ENCODE results near the gene MASP2.
"Not testable (repeated sequence)": the region's sequence is repeated elsewhere in the genome, so short reads cannot be mapped to it uniquely, and the experiment has no call there.

Gene MASP2

GRCh38 chr1:11058595-11059154 is 11.6 kb upstream of the MASP2 start:
- DNase-seq (ENCODE audit: low read depth): no peak

GRCh38 chr1:11058026-11058425 is 11.0 kb upstream of the MASP2 start:
- DNase-seq (ENCODE audit: low read depth): no peak

- no peak for DNase-seq (ENCODE audit: low read depth)
Observed at GRCh38 chr1:11057477-11057876, 10.4 kb upstream of the MASP2 start.

GRCh38 chr1:11056504-11056903 is 9.5 kb upstream of the MASP2 start:
- no peak for DNase-seq (ENCODE audit: low read depth)

GRCh38 chr1:11055676-11056075 is 8.6 kb upstream of the MASP2 start:
- DNase-seq (ENCODE audit: low read depth): no peak

- DNase-seq (ENCODE audit: low read depth): no peak
Observed at GRCh38 chr1:11054666-11055065, 7.6 kb upstream of the MASP2 start.

- DNase-seq (ENCODE audit: low read depth): no peak
Observed at GRCh38 chr1:11054181-11054580, 7.1 kb upstream of the MASP2 start.

- DNase-seq (ENCODE audit: low read depth): no peak
Observed at GRCh38 chr1:11053758-11054137, 6.7 kb upstream of the MASP2 start.

- DNase-seq (ENCODE audit: low read depth): no peak
Observed at GRCh38 chr1:11052839-11053757, 6.1 kb upstream of the MASP2 start.

GRCh38 chr1:11051781-11052511 is 4.9 kb upstream of the MASP2 start:
- no peak for DNase-seq (ENCODE audit: low read depth)

GRCh38 chr1:11051121-11051520 is 4.1 kb upstream of the MASP2 start:
- not testable (repeated sequence) for DNase-seq (ENCODE audit: low read depth)

- DNase-seq (ENCODE audit: low read depth): no peak
Observed at GRCh38 chr1:11046270-11046566, 821 bp downstream of the MASP2 start.

GRCh38 chr1:11045428-11046269 is 1.4 kb downstream of the MASP2 start:
- no peak for DNase-seq (ENCODE audit: low read depth)

- DNase-seq (ENCODE audit: low read depth): no peak
Observed at GRCh38 chr1:11044849-11045427, 2.1 kb downstream of the MASP2 start.

GRCh38 chr1:11044086-11044848 is 2.8 kb downstream of the MASP2 start:
- DNase-seq (ENCODE audit: low read depth): no peak

- no peak for DNase-seq (ENCODE audit: low read depth)
Observed at GRCh38 chr1:11042995-11043874, 3.8 kb downstream of the MASP2 start.

- DNase-seq (ENCODE audit: low read depth): no peak
Observed at GRCh38 chr1:11042065-11042464, 5.0 kb downstream of the MASP2 start.

- DNase-seq (ENCODE audit: low read depth): no peak
Observed at GRCh38 chr1:11041048-11041447, 6.0 kb downstream of the MASP2 start.

GRCh38 chr1:11040105-11040429 is 7.0 kb downstream of the MASP2 start:
- not testable (repeated sequence) for DNase-seq (ENCODE audit: low read depth)

All from stromal cell of bone marrow (primary cell).